Right atrium auricular region (tissue), 2 donors: Measurements from ENCODE around the gene CMPK1. TPM values are rescaled to one million over a fixed set of nuclear protein-coding genes. Genes with fewer than 3 reads are reported as not detected.
"Not testable (repeated sequence)": the region's sequence is repeated elsewhere in the genome, so short reads cannot be mapped to it uniquely, and the experiment has no call there.

ENCODE experiments used
- DNase-seq: peaks from one replicate; pipeline ENCODE4 v3.0.0-alpha.2; 2019; ENCODE audit warnings: low spot score
- H3K27ac ChIP-seq, 2 donors: fragments of 200-600 bp; sonication (generic); 1 replicate in 1 of 2; 2 replicates in 1 of 2; pipeline ENCODE4 v1.5.1; 2016 to 2019
- H3K27me3 ChIP-seq, 2 donors: fragments of 200-600 bp; sonication (generic); one replicate each; pipeline versions ENCODE4 v1.5.1 to v1.6.0; 2017 to 2019
- H3K36me3 ChIP-seq: fragments of 200-600 bp; sonication (generic); one replicate; pipeline ENCODE4 v1.5.1; 2016
- H3K4me1 ChIP-seq, 2 donors: fragments of 200-600 bp; sonication (generic); one replicate each; pipeline versions ENCODE4 v1.5.1 to v1.6.0; 2017 to 2019
- H3K4me3 ChIP-seq, 2 donors: fragments of 200-600 bp; sonication (generic); 1 replicate in 1 of 2; 2 replicates in 1 of 2; pipeline ENCODE4 v1.5.1; 2017 to 2019; ENCODE audit warnings: mild to moderate bottlenecking in 1 of 2, moderate library complexity in 1 of 2
- H3K9me3 ChIP-seq, 2 donors: fragments of 200-600 bp; sonication (generic); one replicate each; pipeline ENCODE4 v1.5.1; 2019
- total RNA-seq, 2 donors: library from RNA; depleted of rRNA; stranded (reverse); fragments of >200 nt; gene quantifications; one replicate each; pipeline ENCODE4 v1.1.0, GENCODE V29; 2016
- TF ChIP-seq, protein P1 (sequence below), 2 donors: fragments of 200-600 bp; sonication (generic); IDR thresholded peaks; one replicate each; pipeline ENCODE4 v1.5.1; 2019; ENCODE audit warnings: antibody characterized with exemption in 2 of 2

The CMPK1 gene
- total RNA-seq, 2 donors from 2014 or later = 51.4 to 72.3 TPM

DNA sequence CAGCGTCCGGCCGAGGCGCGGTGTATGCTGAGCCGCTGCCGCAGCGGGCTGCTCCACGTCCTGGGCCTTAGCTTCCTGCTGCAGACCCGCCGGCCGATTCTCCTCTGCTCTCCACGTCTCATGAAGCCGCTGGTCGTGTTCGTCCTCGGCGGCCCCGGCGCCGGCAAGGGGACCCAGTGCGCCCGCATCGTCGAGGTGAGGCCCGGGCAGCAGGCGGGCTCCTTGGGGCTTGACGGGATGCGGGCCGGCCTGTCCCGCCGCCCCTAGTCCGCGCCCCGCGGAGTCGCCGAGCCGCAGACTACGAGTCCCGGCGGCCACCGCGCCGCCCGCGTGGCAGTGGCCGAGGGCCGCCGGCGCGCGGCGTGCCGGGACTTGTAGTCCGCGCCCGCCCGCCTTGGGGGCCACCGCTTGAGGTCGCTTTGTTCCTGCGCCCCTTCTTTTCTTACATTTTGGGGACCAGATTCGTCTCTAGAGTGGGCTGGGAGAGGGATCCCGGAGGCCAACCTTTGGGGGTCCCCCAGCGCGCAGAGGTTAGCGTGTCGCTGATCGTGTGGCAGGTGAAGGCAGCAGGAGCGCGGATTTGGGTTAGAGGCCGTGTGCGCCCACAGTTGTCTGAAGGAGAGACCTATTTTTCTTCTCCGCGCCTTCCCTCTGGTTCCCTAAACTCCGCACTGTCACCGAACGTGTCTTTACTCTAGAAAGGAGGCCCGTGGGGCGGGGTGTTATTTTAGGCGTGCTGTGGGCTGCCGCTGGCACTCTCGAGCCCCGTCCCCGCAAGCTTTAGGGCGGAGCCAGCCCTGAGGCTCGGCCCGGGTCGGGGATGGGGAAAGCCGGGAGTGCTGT is 553 bp downstream of the CMPK1 start:
- Histone ChIP-seq H3K4me1 (peaks cover 0 to 35% of the 10 kb centered on the region in 2 donors), H3K27me3 (no peaks in the 10 kb centered on the region), H3K27ac (peak overlapping the region; percentile 97 to 99), H3K36me3 (no peaks in the 10 kb centered on the region), H3K9me3 (no peaks in the 10 kb centered on the region), H3K4me3 (peak overlapping the region; percentile 97 to 98)
- TF ChIP-seq, protein P1, sequence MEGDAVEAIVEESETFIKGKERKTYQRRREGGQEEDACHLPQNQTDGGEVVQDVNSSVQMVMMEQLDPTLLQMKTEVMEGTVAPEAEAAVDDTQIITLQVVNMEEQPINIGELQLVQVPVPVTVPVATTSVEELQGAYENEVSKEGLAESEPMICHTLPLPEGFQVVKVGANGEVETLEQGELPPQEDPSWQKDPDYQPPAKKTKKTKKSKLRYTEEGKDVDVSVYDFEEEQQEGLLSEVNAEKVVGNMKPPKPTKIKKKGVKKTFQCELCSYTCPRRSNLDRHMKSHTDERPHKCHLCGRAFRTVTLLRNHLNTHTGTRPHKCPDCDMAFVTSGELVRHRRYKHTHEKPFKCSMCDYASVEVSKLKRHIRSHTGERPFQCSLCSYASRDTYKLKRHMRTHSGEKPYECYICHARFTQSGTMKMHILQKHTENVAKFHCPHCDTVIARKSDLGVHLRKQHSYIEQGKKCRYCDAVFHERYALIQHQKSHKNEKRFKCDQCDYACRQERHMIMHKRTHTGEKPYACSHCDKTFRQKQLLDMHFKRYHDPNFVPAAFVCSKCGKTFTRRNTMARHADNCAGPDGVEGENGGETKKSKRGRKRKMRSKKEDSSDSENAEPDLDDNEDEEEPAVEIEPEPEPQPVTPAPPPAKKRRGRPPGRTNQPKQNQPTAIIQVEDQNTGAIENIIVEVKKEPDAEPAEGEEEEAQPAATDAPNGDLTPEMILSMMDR (IDR thresholded peaks at IDR 0.05) = peak in 1 of 2 donors; percentile 60
- DNase-seq = peak; percentile 82

DNA sequence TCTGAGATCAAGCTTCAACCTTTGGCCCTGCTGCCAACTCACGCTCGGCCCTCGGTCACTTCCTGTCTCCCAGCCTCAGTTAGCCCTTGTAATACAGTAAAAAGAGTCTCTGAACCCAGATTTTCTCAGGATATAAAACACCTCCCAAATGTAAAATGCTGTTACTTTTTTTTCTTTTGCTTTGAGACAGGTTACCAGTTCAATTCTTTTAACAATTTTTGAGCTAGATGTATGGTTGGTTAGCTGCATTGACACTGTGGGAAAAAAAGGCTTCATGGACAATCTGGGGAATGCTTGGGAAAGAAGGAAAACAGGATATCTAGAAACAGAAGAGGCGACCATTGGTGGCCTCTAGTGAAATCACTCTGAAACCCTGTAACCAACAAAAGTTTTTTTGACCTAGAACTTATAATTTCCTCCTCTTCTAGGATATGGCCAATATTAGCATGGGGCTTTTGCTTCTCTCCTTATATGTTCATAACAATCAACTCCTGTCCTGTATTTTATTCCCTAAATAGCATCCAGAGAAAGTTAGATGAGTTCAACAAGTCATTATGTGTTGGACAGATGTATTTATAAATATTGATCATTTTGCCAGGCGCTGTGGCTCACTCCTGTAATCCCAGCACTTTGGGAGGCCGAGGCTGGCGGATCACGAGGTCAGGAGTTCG is 1.3 kb downstream of the CMPK1 start:
- TF ChIP-seq, protein P1 (IDR thresholded peaks at IDR 0.05) = no peak
- Histone ChIP-seq H3K36me3 (no peaks in the 10 kb centered on the region), H3K9me3 (no peaks in the 10 kb centered on the region), H3K4me1 (peaks cover 0 to 35% of the 10 kb centered on the region in 2 donors), H3K27me3 (no peaks in the 10 kb centered on the region), H3K27ac (peak overlapping the region; percentile 97 to 99), H3K4me3 (peak overlapping the region; percentile 97 to 98)
- no peak for DNase-seq

DNA sequence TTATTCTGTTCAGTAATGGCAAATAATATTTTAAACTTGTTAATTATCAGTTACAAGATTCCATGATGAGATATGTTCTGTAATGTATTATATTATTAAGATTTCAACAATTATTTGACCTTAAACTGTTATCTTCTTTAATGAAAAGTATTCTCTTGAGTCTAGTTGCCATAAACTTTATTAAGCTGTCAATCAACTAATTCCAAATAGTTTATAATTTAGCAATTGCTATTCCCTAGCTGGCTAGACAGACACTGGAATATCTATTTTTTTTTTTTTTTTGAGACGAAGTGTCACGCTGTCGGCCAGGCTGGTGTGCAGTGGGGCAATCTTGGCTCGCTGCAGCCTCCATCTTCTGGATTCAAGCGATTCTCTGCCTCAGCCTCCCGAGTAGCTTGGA is 3.8 kb downstream of the CMPK1 start:
- H3K9me3 ChIP-seq = no peaks in the 10 kb centered on the region
- no peak overlapping the region for H3K27ac ChIP-seq
- no peak for DNase-seq
- peaks cover 0 to 35% of the 10 kb centered on the region in 2 donors for H3K4me1 ChIP-seq
- TF ChIP-seq, protein P1 (IDR thresholded peaks at IDR 0.05) = no peak
- no peaks in the 10 kb centered on the region for H3K27me3 ChIP-seq
- H3K4me3 ChIP-seq = no peak overlapping the region
- no peaks in the 10 kb centered on the region for H3K36me3 ChIP-seq

DNA sequence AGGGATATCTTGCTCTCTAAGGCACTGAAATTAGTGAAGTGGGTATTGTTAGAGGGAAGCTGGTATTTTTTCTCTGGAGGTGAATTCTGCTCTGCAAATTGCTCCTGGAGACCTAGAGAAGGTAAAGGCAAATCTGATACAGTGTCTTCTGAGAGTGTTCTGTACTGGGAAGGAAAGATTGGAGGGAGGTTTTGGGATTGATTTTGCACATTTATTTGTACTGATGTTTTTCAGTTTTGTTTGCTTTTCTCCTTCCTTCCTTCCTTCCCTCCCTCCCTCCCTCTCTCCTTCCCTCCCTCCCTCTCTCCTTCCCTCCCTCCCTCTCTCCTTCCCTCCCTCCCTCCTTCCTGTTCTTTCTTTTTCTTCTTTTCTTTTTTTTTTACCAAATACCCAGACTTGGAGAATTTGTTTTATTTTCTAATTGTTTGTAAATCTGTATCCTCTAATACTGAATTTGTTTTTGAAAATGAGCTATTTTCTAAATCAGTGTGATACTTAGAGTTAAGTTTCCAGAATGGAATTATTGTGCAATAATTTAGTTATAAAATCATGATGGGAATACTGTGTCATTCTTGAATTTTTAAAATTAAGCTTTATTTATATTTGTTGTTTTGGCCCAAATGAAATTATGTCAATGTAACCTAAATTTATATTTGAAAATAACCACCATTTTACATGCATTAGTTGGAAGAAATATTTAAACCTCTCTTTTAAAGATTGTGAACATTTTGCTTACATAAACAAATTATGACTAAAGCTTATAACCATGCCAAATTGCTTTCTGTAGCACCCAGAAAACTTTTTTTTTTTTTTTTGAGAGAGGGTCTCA is 4.9 kb downstream of the CMPK1 start:
- no peak for DNase-seq
- Histone ChIP-seq H3K4me1 (peaks cover 0 to 26% of the 10 kb centered on the region in 2 donors), H3K9me3 (no peaks in the 10 kb centered on the region), H3K36me3 (no peaks in the 10 kb centered on the region), H3K27me3 (no peaks in the 10 kb centered on the region), H3K27ac (peak overlapping the region in 1 of 2 donors; percentile 37), H3K4me3 (no peak overlapping the region)
- TF ChIP-seq, protein P1 (IDR thresholded peaks at IDR 0.05) = no peak

DNA sequence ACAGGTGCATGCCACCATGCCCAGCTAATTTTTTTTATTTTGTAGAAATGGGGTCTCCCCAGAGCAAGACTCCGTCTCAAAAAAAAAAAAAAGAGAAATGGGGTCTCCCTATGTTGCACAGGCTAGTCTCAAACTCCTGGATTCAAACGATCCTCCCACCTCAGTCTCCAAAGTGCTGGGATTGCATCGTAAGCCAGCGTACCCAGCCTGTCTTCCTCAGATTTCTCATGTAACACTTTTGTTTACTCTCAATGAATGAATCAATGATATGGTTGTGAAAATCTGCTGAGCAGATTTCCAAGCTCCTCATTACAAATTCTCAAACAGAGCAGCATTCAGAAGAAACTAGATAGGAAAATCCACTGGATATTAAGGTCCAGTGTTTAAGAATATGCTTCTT is 6.6 kb downstream of the CMPK1 start:
- Histone ChIP-seq H3K4me1 (peaks cover 0 to 20% of the 10 kb centered on the region in 2 donors), H3K27ac (no peak overlapping the region), H3K9me3 (no peaks in the 10 kb centered on the region), H3K27me3 (no peaks in the 10 kb centered on the region), H3K4me3 (no peak overlapping the region), H3K36me3 (no peaks in the 10 kb centered on the region)
- no peak for DNase-seq
- TF ChIP-seq, protein P1 (IDR thresholded peaks at IDR 0.05) = no peak

DNA sequence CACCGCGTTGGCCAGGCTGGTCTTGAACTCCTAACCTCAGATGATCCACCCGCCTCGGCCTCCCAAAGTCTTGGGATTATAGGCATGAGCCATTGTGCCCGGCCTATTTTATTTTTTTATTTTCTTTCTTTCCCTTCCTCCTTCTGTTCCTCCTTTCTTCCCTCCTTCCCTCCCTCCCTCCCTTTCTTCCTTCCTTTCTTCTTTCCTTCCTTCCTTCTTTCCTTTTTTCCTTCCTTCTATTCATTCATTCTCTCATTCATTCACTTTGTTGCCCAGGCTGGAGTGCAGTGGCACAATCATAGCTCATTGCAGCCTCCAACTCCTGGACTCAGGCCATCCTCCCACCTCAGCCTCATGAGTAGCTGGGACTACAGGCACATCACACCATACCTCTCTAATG is 13.4 kb downstream of the CMPK1 start:
- not testable (repeated sequence) for DNase-seq, H3K36me3 ChIP-seq, H3K4me3 ChIP-seq, H3K9me3 ChIP-seq, H3K27me3 ChIP-seq, H3K27ac ChIP-seq, H3K4me1 ChIP-seq
